GM19372 (cell line): ENCODE measurements around the gene ITIH2.

Source experiments
- ATAC-seq: cut with Tn5 transposase; IDR thresholded peaks from one replicate; pipeline ENCODE4 v1.9.1; 2021; ENCODE audit warnings: mild to moderate bottlenecking, low read depth, moderate library complexity; ENCODE audit not compliant: unreplicated experiment

Gene ITIH2

GRCh38 chr10:7792541-7792940, 89.4 kb downstream of the ITIH2 start:
- no peak for ATAC-seq

- no peak for ATAC-seq
These were observed 91.3 kb downstream of the ITIH2 start for GRCh38 chr10:7794251-7795026.

- ATAC-seq, result no peak
These were observed 92.5 kb downstream of the ITIH2 start for GRCh38 chr10:7795605-7796004.

- ATAC-seq, result no peak
These were observed 94.5 kb downstream of the ITIH2 start for GRCh38 chr10:7797582-7797981.
